RWPE1 (cell line): ENCODE data around the gene ZNF346.
A peak's percentile ranks its signal among the peaks of the same experiment; 100 is the strongest.
"Not testable (repeated sequence)": the region's sequence is repeated elsewhere in the genome, so short reads cannot be mapped to it uniquely, and the experiment has no call there.

Experiments used
- CTCF ChIA-PET: fragments of 350-600 bp; sonication (Branson Sonifier 250); formaldehyde crosslinking; extraction: SDS; loops from one replicate; lab custom pipeline; 2021; lab: Yijun Ruan, JAX
- POLR2A ChIA-PET: fragments of 400-600 bp; formaldehyde crosslinking; extraction: SDS; loops from one replicate; lab custom pipeline; 2020; ENCODE audit warnings: antibody characterized with exemption; ENCODE audit not compliant: low non-redundant PET; lab: Yijun Ruan, JAX
- DNase-seq: peaks from one replicate; pipeline ENCODE4 v3.0.0; 2012; ENCODE audit warnings: low spot score
- H3K27ac ChIP-seq: fragments of 450-650 bp; 2 replicates; pipeline ENCODE4 v1.5.1; 2017
- CTCF ChIP-seq: fragments of 450-650 bp; conservative IDR thresholded peaks from 2 replicates; pipeline ENCODE4 v1.5.1; 2017; ENCODE audit warnings: low read depth, mild to moderate bottlenecking

The ZNF346 gene

GRCh38 chr5:176998828-176999227 lies 23.7 kb upstream of the ZNF346 start:
- ChIA-PET POLR2A (no interaction called here), CTCF (no interaction called here)
- DNase-seq: no peak
- H3K27ac ChIP-seq: no peak overlapping the region
- no peak for TF ChIP-seq CTCF

- POLR2A ChIA-PET: interaction anchor here (0.6 kb wide), 1 partner anchor 491 kb away, joined by 5 read pairs; no protein-coding TSS in a partner anchor
- DNase-seq, H3K27ac ChIP-seq, CTCF ChIA-PET: not testable (repeated sequence)
Observed at GRCh38 chr5:176999526-176999925, 23.0 kb upstream of the ZNF346 start.

GRCh38 chr5:177003649-177004048 lies 18.8 kb upstream of the ZNF346 start:
- ChIA-PET POLR2A (no interaction called here), CTCF (no interaction called here)
- no peak for TF ChIP-seq CTCF
- no peak overlapping the region for H3K27ac ChIP-seq
- no peak for DNase-seq

GRCh38 chr5:177004961-177005360 lies 17.5 kb upstream of the ZNF346 start:
- no peak for TF ChIP-seq CTCF
- no peak for DNase-seq
- ChIA-PET POLR2A (interaction anchor here (0.5 to 0.6 kb wide), 3 partner anchors 19 to 48 kb away, joined by 3 to 4 read pairs (median 3); no protein-coding TSS in a partner anchor), CTCF (interaction anchor here (0.5 to 1.5 kb wide), 7 partner anchors 8 to 454 kb away, joined by 3 to 5 read pairs (median 4); no protein-coding TSS in a partner anchor)
- H3K27ac ChIP-seq: no peak overlapping the region

- CTCF ChIA-PET: interaction anchor here (0.5 to 1.5 kb wide), 9 partner anchors 8 to 453 kb away, joined by 3 to 5 read pairs (median 3); no protein-coding TSS in a partner anchor
- DNase-seq: peak; percentile 67
- H3K27ac ChIP-seq: peak overlapping the region; percentile 91
- peak; percentile 90 for TF ChIP-seq CTCF
- POLR2A ChIA-PET: interaction anchor here (0.5 to 0.6 kb wide), 2 partner anchors 19 to 25 kb away, joined by 3 to 4 read pairs; no protein-coding TSS in a partner anchor
Observed at GRCh38 chr5:177005619-177006264, 16.8 kb upstream of the ZNF346 start.

- H3K27ac ChIP-seq: peak within 1 kb of the TSS; percentile 91
- ChIA-PET CTCF (interaction anchor here (0.7 to 1.5 kb wide), 4 partner anchors 9 to 77 kb away, joined by 3 to 5 read pairs (median 3); no protein-coding TSS in a partner anchor), POLR2A (interaction anchor here (0.7 kb wide), 1 partner anchor 8 kb away, joined by 10 read pairs; no protein-coding TSS in a partner anchor)
- TF ChIP-seq CTCF: no peak
- peak; percentile 95 for DNase-seq
Observed at GRCh38 chr5:177006265-177006972, 16.1 kb upstream of the ZNF346 start, which contains the start of gene UIMC1. Gene UIMC1 (minus strand): TSS chr5:177006779. CDS start chr5:176982615, 24,164 bp downstream.
